Endothelial cell of umbilical vein (primary cell): ENCODE measurements around the gene TANGO2. TPM values are rescaled to one million over a fixed set of nuclear protein-coding genes. Genes with fewer than 3 reads are reported as not detected.

ENCODE experiments used
- BruUV-seq: library from RNA; stranded (reverse); fragments of 400-500 nt; replicated peaks from 2 replicates; lab custom pipeline; 2021; lab: Mats Ljungman, UMichigan
- CTCF ChIA-PET: fragments of 300-600, 350-600 bp; sonication (Branson Sonifier 250); formaldehyde crosslinking; loops from one replicate; lab custom pipeline; 2021; ENCODE audit warnings: antibody characterized with exemption, inconsistent platforms; lab: Charles Lee
- POLR2A ChIA-PET: fragments of 300-600, 350-600 bp; sonication (Branson Sonifier 250); formaldehyde crosslinking; loops from one replicate; lab custom pipeline; 2021; ENCODE audit warnings: antibody characterized with exemption, inconsistent platforms; lab: Charles Lee
- DNase-seq: peaks from one replicate; pipeline ENCODE4 v3.0.0-alpha.2; 2011; ENCODE audit warnings: low read depth, low spot score
- FAIRE-seq: peaks from 2 replicates; lab custom pipeline; 2011; peaks lifted over from hg19 to GRCh38; lab: Jason Lieb, UNC
- H2AFZ ChIP-seq: 2 replicates; pipeline ENCODE4 v1.6.0; 2012; ENCODE audit warnings: low read depth, low read length, control low read depth, inconsistent platforms
- H3K27ac ChIP-seq: 2 replicates; pipeline ENCODE4 v1.5.1; 2011; ENCODE audit warnings: low read depth, mild to moderate bottlenecking, control low read depth, low read length, moderate library complexity; ENCODE audit not compliant: insufficient read depth
- H3K27me3 ChIP-seq, 2 experiments: 2 replicates each; pipeline versions ENCODE4 v1.6.0 to v1.6.1; 2011; ENCODE audit warnings: low read length in 2 of 2, mixed read lengths in 1 of 2; ENCODE audit not compliant: control insufficient read depth in 2 of 2, insufficient read depth in 2 of 2
- H3K36me3 ChIP-seq, 2 experiments: 2 replicates in 1 of 2; 3 replicates in 1 of 2; pipeline ENCODE4 v1.5.1; 2011; ENCODE audit warnings: low read length in 2 of 2, mild to moderate bottlenecking in 1 of 2, moderate library complexity in 1 of 2; ENCODE audit not compliant: control insufficient read depth in 2 of 2, insufficient read depth in 2 of 2; ENCODE audit errors: extremely low read depth in 1 of 2
- H3K4me1 ChIP-seq: 3 replicates; pipeline ENCODE4 v1.5.1; 2011; ENCODE audit warnings: mild to moderate bottlenecking, low read length; ENCODE audit not compliant: control insufficient read depth, insufficient read depth; ENCODE audit errors: extremely low read depth
- H3K4me2 ChIP-seq: 2 replicates; pipeline ENCODE4 v1.6.1; 2011; ENCODE audit warnings: low read length, control low read depth, mixed read lengths; ENCODE audit not compliant: insufficient read depth
- H3K4me3 ChIP-seq, 3 experiments: fragments of 200-600 bp in 1 of 3; sonication (generic), shearing (Covaris generic) in 1 of 3; replicated peaks in 1 of 3; 2 replicates each; pipeline ENCODE4 v1.5.1; 2011 to 2016; ENCODE audit warnings: control low read depth in 3 of 3, low read length in 3 of 3, mild to moderate bottlenecking in 2 of 3, inconsistent platforms in 1 of 3, low read depth in 1 of 3, moderate library complexity in 1 of 3; ENCODE audit not compliant: insufficient read depth in 1 of 3
- H3K79me2 ChIP-seq: 2 replicates; pipeline ENCODE4 v1.6.0; 2012; ENCODE audit warnings: low read length, inconsistent platforms; ENCODE audit not compliant: control insufficient read depth, insufficient read depth
- H3K9ac ChIP-seq: replicated peaks from 2 replicates; pipeline ENCODE3; 2011; ENCODE audit warnings: low read length, control low read depth; ENCODE audit not compliant: insufficient read depth; ENCODE audit errors: extremely low read depth
- H3K9me1 ChIP-seq: replicated peaks from 3 replicates; pipeline ENCODE4 v1.6.0; 2011; ENCODE audit warnings: mild to moderate bottlenecking, low read length; ENCODE audit not compliant: control insufficient read depth, insufficient read depth; ENCODE audit errors: extremely low read depth
- H3K9me3 ChIP-seq: replicated peaks from 2 replicates; pipeline ENCODE4 v1.5.1; 2012; ENCODE audit warnings: low read length, inconsistent platforms; ENCODE audit not compliant: control insufficient read depth, insufficient read depth
- H4K20me1 ChIP-seq: replicated peaks from 2 replicates; pipeline ENCODE3; 2011; ENCODE audit warnings: mild to moderate bottlenecking, low read length; ENCODE audit not compliant: control insufficient read depth, insufficient read depth; ENCODE audit errors: extremely low read depth
- EZH2 ChIP-seq: IDR thresholded peaks from 2 replicates; pipeline ENCODE4 v1.6.1; 2012; ENCODE audit warnings: borderline replicate concordance, low read depth, mild to moderate bottlenecking, moderate library complexity, low read length, inconsistent platforms; ENCODE audit not compliant: severe bottlenecking
- FOS ChIP-seq: IDR thresholded peaks from 2 replicates; pipeline ENCODE4 v1.6.1; 2011; ENCODE audit warnings: mild to moderate bottlenecking, low read length, moderate library complexity, borderline replicate concordance; ENCODE audit not compliant: insufficient read depth
- GATA2 ChIP-seq: IDR thresholded peaks from 2 replicates; pipeline ENCODE4 v1.7.0; 2011; ENCODE audit warnings: low read depth, mild to moderate bottlenecking, moderate library complexity, mixed read lengths, low read length; ENCODE audit not compliant: insufficient read length, insufficient read depth
- JUN ChIP-seq: IDR thresholded peaks from 2 replicates; pipeline ENCODE4 v1.6.1; 2011; ENCODE audit warnings: borderline replicate concordance, low read depth; ENCODE audit not compliant: insufficient read length, insufficient read depth
- MAX ChIP-seq: IDR thresholded peaks from 2 replicates; pipeline ENCODE4 v1.6.1; 2011; ENCODE audit not compliant: insufficient read depth, insufficient read length
- MYC ChIP-seq: IDR thresholded peaks from one replicate; pipeline ENCODE4 v1.6.1; 2011; ENCODE audit warnings: mild to moderate bottlenecking, low read depth, low read length
- POLR2A ChIP-seq: IDR thresholded peaks from 2 replicates; pipeline ENCODE4 v1.6.1; 2012; ENCODE audit warnings: low read depth, mild to moderate bottlenecking, control low read depth, low read length
- POLR2AphosphoS5 ChIP-seq: IDR thresholded peaks from 2 replicates; pipeline ENCODE4 v1.6.1; 2012; ENCODE audit warnings: low read depth, mild to moderate bottlenecking, control low read depth, low read length, moderate library complexity; ENCODE audit not compliant: insufficient read depth
- dilution Hi-C: fragments of 300-500 bp; cut with MboI; formaldehyde crosslinking; loops from one replicate; pipeline ENCODE4 v1.15.0; 2019; ENCODE audit warnings: low sequenced_read_pairs; ENCODE audit not compliant: extremely low pct_ligation_motif_present
- intact Hi-C: fragments of 100-400 bp; cut with micrococcal nuclease; formaldehyde crosslinking; loops from one replicate; pipeline ENCODE4 v1.10.0; 2022
- polyA plus RNA-seq, 4 experiments: library from polyadenylated mRNA; depleted of rRNA in 3 of 4; stranded (reverse) in 3 of 4; unstranded in 1 of 4; fragments of >200 nt; gene quantifications; 2 replicates each; pipeline versions ENCODE4 v1.2.1 to v1.2.3, GENCODE V29; 2011 to 2012; ENCODE audit warnings: missing spikeins in 1 of 4
- total RNA-seq: library from RNA; stranded (reverse); gene quantifications from 2 replicates; pipeline ENCODE4 v1.2.3, GENCODE V29; 2021
- TF ChIP-seq, protein P1 (sequence below), 2 donors: IDR thresholded peaks; 1 replicate in 1 of 2; 2 replicates in 1 of 2; pipeline ENCODE4 v1.5.1; 2011; ENCODE audit warnings: low read length in 2 of 2, mild to moderate bottlenecking in 2 of 2, moderate library complexity in 2 of 2, control low read depth in 1 of 2, inconsistent platforms in 1 of 2, low read depth in 1 of 2; ENCODE audit not compliant: insufficient read depth in 1 of 2; ENCODE audit errors: extremely low read depth in 1 of 2

The TANGO2 gene
- total and polyA plus RNA-seq, 2 donors (not counting 3 experiments of a cell fraction or from before 2014, with no cell fraction given), result 40.0 to 49.3 TPM

GRCh38 chr22:20109411-20110358 is 88.8 kb downstream of the TANGO2 start:
- no peak overlapping the region for H2AFZ ChIP-seq
- no peak for TF ChIP-seq GATA2
- no peak for TF ChIP-seq JUN
- TF ChIP-seq MAX, result no peak
- no peak for TF ChIP-seq EZH2
- TF ChIP-seq MYC, result no peak
- TF ChIP-seq, protein P1, sequence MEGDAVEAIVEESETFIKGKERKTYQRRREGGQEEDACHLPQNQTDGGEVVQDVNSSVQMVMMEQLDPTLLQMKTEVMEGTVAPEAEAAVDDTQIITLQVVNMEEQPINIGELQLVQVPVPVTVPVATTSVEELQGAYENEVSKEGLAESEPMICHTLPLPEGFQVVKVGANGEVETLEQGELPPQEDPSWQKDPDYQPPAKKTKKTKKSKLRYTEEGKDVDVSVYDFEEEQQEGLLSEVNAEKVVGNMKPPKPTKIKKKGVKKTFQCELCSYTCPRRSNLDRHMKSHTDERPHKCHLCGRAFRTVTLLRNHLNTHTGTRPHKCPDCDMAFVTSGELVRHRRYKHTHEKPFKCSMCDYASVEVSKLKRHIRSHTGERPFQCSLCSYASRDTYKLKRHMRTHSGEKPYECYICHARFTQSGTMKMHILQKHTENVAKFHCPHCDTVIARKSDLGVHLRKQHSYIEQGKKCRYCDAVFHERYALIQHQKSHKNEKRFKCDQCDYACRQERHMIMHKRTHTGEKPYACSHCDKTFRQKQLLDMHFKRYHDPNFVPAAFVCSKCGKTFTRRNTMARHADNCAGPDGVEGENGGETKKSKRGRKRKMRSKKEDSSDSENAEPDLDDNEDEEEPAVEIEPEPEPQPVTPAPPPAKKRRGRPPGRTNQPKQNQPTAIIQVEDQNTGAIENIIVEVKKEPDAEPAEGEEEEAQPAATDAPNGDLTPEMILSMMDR (IDR thresholded peaks at IDR 0.05; ENCODE audit: extremely low read depth in 1 of 2, insufficient read depth in 1 of 2, low read depth in 1 of 2, low read length in 2 of 2), result no peak
- TF ChIP-seq POLR2A, result no peak
- no peak for TF ChIP-seq FOS
- no peak for TF ChIP-seq POLR2AphosphoS5
- peaks cover 15 to 74% of the 10 kb centered on the region in 2 experiments for H3K36me3 ChIP-seq
- no peaks in the 10 kb centered on the region for H4K20me1 ChIP-seq
- H3K4me3 ChIP-seq, result no peak overlapping the region
- dilution Hi-C loops (no loop called here), intact Hi-C loops (no loop called here)
- DNase-seq (no peak), FAIRE-seq (no peak)
- H3K4me2 ChIP-seq, result no peak overlapping the region
- H3K4me1 ChIP-seq, result no peaks in the 10 kb centered on the region
- CTCF ChIA-PET, result interaction anchor here (0.9 kb wide), 1 partner anchor 20 kb away, joined by 3 read pairs; no protein-coding TSS in a partner anchor
- POLR2A ChIA-PET, result interaction anchor here (0.6 kb wide), 1 partner anchor 65 kb away, joined by 4 read pairs; no protein-coding TSS in a partner anchor
- H3K79me2 ChIP-seq, result peaks cover 8% of the 10 kb centered on the region
- H3K27me3 ChIP-seq, result no peaks in the 10 kb centered on the region
- H3K9me1 ChIP-seq, result no peaks in the 10 kb centered on the region
- H3K27ac ChIP-seq, result no peak overlapping the region
- no peak overlapping the region for H3K9ac ChIP-seq
- no peaks in the 10 kb centered on the region for H3K9me3 ChIP-seq
- BruUV-seq, result no TSS peak
